Bone marrow (tissue), 2 donors: ENCODE data around the gene LALBA.
"Not testable (repeated sequence)": the region's sequence is repeated elsewhere in the genome, so short reads cannot be mapped to it uniquely, and the experiment has no call there.

Experiments used
- DNase-seq, 2 donors: peaks; one replicate each; lab custom pipeline; 2025; lab: John Stamatoyannopoulos, UW

The LALBA gene

DNA sequence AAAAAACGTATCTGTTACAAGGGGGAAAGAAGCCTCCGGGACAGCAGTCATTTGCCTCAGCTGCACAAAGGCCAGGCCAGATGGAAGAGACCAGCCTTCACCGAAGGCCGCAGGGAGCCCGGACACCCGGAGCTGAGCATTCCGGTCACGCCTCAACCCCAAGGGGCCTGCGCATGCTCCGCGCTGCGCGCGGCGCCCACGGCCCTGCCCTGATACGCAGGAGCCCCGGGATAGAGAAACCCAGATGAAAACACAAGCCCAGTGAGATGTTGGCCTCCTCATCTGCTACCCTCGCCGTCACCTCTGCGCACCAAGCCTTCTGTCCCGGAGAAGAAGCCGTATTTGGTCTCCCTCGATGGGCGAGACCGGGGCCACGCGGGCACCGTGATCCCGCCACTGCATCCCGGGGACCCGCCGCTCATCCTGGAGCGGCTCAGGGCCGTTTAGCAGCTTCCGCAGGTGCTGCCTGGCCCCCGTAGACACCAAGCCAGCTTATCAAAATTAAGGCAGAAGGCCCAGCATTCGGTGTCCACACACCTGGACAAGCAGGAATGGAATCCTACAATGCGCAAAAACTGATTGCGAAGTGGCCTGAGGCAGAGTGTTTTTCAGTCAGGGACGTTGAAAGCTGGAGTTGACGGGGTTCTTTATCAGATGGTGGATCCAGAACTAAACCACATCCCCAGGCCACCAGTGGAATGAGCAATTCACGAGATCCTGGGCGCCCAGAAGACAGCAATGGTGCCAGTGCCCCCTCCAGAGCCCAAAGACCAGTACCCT, 41.8 kb downstream of the LALBA start:
- DNase-seq: no peak

DNA sequence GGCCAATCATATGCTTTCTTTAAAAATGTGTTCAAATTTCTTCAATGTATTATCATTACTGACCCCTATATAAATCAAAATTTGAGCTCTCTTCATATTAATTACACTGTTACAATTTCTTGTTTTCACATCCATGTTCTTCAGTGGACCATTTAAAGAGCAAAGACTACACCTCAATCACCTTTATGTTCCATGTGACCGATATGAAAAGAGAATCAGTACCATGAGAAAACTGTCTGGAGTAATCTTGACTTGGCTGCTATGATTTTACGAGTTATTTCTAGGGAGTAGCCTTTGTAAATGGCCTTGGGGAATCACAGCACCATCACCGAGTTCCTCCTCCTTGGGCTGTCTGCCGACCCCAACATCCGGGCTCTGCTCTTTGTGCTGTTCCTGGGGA, 44.5 kb downstream of the LALBA start, which contains the start of gene OR8S1:
Gene OR8S1, plus strand, starts transcription at position 301 of the 400 bp plus-strand sequence. Its CDS starts 0 bp downstream, at position 301.
- DNase-seq: no peak

DNA sequence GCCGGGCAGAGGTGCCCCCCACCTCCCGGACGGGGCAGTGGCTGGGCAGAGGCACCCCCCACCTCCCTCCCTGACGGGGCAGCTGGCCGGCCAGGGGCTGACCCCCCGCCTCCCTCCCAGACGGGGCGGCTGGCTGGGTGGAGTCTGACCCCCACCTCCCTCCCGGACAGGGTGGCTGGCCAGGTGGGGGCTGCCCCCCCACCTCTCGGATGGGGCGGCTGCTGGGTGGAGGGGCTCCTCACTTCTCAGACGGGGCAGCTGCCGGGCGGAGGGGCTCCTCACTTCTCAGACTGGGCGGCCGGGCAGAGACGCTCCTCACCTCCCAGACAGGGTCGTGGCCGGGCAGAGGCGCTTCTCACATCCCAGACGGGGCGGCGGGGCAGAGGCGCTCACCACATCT, 49.5 kb downstream of the LALBA start:
- DNase-seq: not testable (repeated sequence)
